GM19240 (cell line): ENCODE measurements around the gene LRP1-AS.

Source experiments
- DNase-seq: peaks from one replicate; pipeline ENCODE4 v3.0.0; 2011; ENCODE audit warnings: low spot score; ENCODE audit not compliant: insufficient read length

LRP1-AS gene

GRCh38 chr12:57142121-57142520, 5.3 kb downstream of the LRP1-AS start:
- no peak for DNase-seq

- DNase-seq: no peak
Observed at GRCh38 chr12:57141249-57141648, 6.2 kb downstream of the LRP1-AS start.

- DNase-seq: no peak
Observed at GRCh38 chr12:57139796-57140649, 7.4 kb downstream of the LRP1-AS start.

- no peak for DNase-seq
Observed at GRCh38 chr12:57138526-57139272, 8.7 kb downstream of the LRP1-AS start.

- DNase-seq: no peak
Observed at GRCh38 chr12:57135527-57136326, 11.7 kb downstream of the LRP1-AS start.

- no peak for DNase-seq
Observed at GRCh38 chr12:57134949-57135348, 12.5 kb downstream of the LRP1-AS start.

GRCh38 chr12:57133916-57134315, 13.5 kb downstream of the LRP1-AS start:
- no peak for DNase-seq

GRCh38 chr12:57133013-57133569, 14.3 kb downstream of the LRP1-AS start:
- DNase-seq: no peak

- no peak for DNase-seq
Observed at GRCh38 chr12:57131896-57132744, 15.3 kb downstream of the LRP1-AS start.

GRCh38 chr12:57130941-57131340, 16.5 kb downstream of the LRP1-AS start:
- no peak for DNase-seq

GRCh38 chr12:57129889-57130288, 17.5 kb downstream of the LRP1-AS start:
- no peak for DNase-seq

GRCh38 chr12:57129321-57129842, 18.0 kb downstream of the LRP1-AS start:
- DNase-seq: no peak

- DNase-seq: no peak
Observed at GRCh38 chr12:57128519-57129247, 18.7 kb downstream of the LRP1-AS start.

GRCh38 chr12:57127726-57128518, 19.5 kb downstream of the LRP1-AS start, which contains the start of gene LRP1:
LRP1 (plus strand) TSS chr12:57128483; CDS start chr12:57128965, 482 bp downstream.
- DNase-seq: no peak

- no peak for DNase-seq
Observed at GRCh38 chr12:57127101-57127725, 20.2 kb downstream of the LRP1-AS start.

- DNase-seq: no peak
Observed at GRCh38 chr12:57126561-57126960, 20.9 kb downstream of the LRP1-AS start.

GRCh38 chr12:57126061-57126460, 21.4 kb downstream of the LRP1-AS start:
- DNase-seq: no peak

GRCh38 chr12:57124261-57124877, 23.1 kb downstream of the LRP1-AS start:
- peak; percentile 75 for DNase-seq
